Anterior cingulate cortex (tissue), 58 donors: Measurements from ENCODE around the gene DDX54.
"Not testable (repeated sequence)": the region's sequence is repeated elsewhere in the genome, so short reads cannot be mapped to it uniquely, and the experiment has no call there.

ENCODE experiments used
- DNase-seq, 58 donors: peaks; one replicate each; lab custom pipeline; 2025; lab: John Stamatoyannopoulos, UW

Gene DDX54

GRCh38 chr12:113130457-113131135, 54.7 kb downstream of the DDX54 start:
- DNase-seq, result peak in 53 of 58 donors; percentile 15 to 87 (median 69)

- no peak for DNase-seq
These were observed 55.4 kb downstream of the DDX54 start for GRCh38 chr12:113129664-113130456.

GRCh38 chr12:113128802-113129663, 56.2 kb downstream of the DDX54 start:
- no peak for DNase-seq

- DNase-seq, result no peak
These were observed 57.5 kb downstream of the DDX54 start for GRCh38 chr12:113127791-113128199.

GRCh38 chr12:113120670-113121370, 64.5 kb downstream of the DDX54 start:
- no peak for DNase-seq

- peak in 48 of 58 donors; percentile 10 to 81 (median 42) for DNase-seq
These were observed 65.2 kb downstream of the DDX54 start for GRCh38 chr12:113119980-113120669.

- DNase-seq, result no peak
These were observed 67.1 kb downstream of the DDX54 start for GRCh38 chr12:113118142-113118541.

GRCh38 chr12:113117684-113118083, 67.6 kb downstream of the DDX54 start:
- DNase-seq, result not testable (repeated sequence)

GRCh38 chr12:113116875-113117274, 68.4 kb downstream of the DDX54 start:
- DNase-seq, result peak in 23 of 58 donors; percentile 11 to 54 (median 25)

- DNase-seq, result no peak
These were observed 69.7 kb downstream of the DDX54 start for GRCh38 chr12:113115455-113116126.

GRCh38 chr12:113114447-113115178, 70.7 kb downstream of the DDX54 start:
- no peak for DNase-seq

- DNase-seq, result no peak
These were observed 71.9 kb downstream of the DDX54 start for GRCh38 chr12:113113397-113113796.

GRCh38 chr12:113112043-113112899, 73.0 kb downstream of the DDX54 start:
- DNase-seq, result no peak

- DNase-seq, result no peak
These were observed 74.0 kb downstream of the DDX54 start for GRCh38 chr12:113111247-113111646.

- DNase-seq, result no peak
These were observed 75.2 kb downstream of the DDX54 start for GRCh38 chr12:113109872-113110599.

- DNase-seq, result no peak
These were observed 75.9 kb downstream of the DDX54 start for GRCh38 chr12:113109360-113109759.

GRCh38 chr12:113108308-113108707, 77.0 kb downstream of the DDX54 start:
- no peak for DNase-seq
